HG03196 (cell line): ENCODE data around the gene GFOD1.

Experiments used
- ATAC-seq: cut with Tn5 transposase; IDR thresholded peaks from one replicate; pipeline ENCODE4 v1.9.1; 2021; ENCODE audit not compliant: unreplicated experiment

The GFOD1 gene

GRCh38 chr6:13427801-13428582 is 59.4 kb downstream of the GFOD1 start:
- peak; percentile 66 for ATAC-seq

GRCh38 chr6:13427316-13427715 is 60.1 kb downstream of the GFOD1 start:
- no peak for ATAC-seq

GRCh38 chr6:13425943-13426931 is 61.2 kb downstream of the GFOD1 start:
- no peak for ATAC-seq

- no peak for ATAC-seq
Measured at GRCh38 chr6:13425270-13425873, 62.0 kb downstream of the GFOD1 start.

GRCh38 chr6:13423252-13423651 is 64.1 kb downstream of the GFOD1 start:
- no peak for ATAC-seq

- ATAC-seq, result no peak
Measured at GRCh38 chr6:13422681-13423221, 64.6 kb downstream of the GFOD1 start.

GRCh38 chr6:13421425-13422059 is 65.9 kb downstream of the GFOD1 start:
- no peak for ATAC-seq

GRCh38 chr6:13420269-13420668 is 67.1 kb downstream of the GFOD1 start:
- no peak for ATAC-seq

GRCh38 chr6:13419422-13420195 is 67.8 kb downstream of the GFOD1 start:
- ATAC-seq, result no peak

- no peak for ATAC-seq
Measured at GRCh38 chr6:13418844-13419243, 68.6 kb downstream of the GFOD1 start.

- ATAC-seq, result no peak
Measured at GRCh38 chr6:13417954-13418353, 69.4 kb downstream of the GFOD1 start.

GRCh38 chr6:13417431-13417830 is 70.0 kb downstream of the GFOD1 start:
- no peak for ATAC-seq

- no peak for ATAC-seq
Measured at GRCh38 chr6:13415283-13415682, 72.1 kb downstream of the GFOD1 start.

- no peak for ATAC-seq
Measured at GRCh38 chr6:13413900-13414555, 73.4 kb downstream of the GFOD1 start.

- ATAC-seq, result no peak
Measured at GRCh38 chr6:13413466-13413862, 73.9 kb downstream of the GFOD1 start.

- no peak for ATAC-seq
Measured at GRCh38 chr6:13412639-13413465, 74.5 kb downstream of the GFOD1 start.

- no peak for ATAC-seq
Measured at GRCh38 chr6:13412211-13412610, 75.2 kb downstream of the GFOD1 start.

GRCh38 chr6:13411484-13411883 is 75.9 kb downstream of the GFOD1 start:
- no peak for ATAC-seq

- ATAC-seq, result no peak
Measured at GRCh38 chr6:13409991-13410390, 77.4 kb downstream of the GFOD1 start.
